ENCODE data around the gene DUSP6.
"Not testable (repeated sequence)": the region's sequence is repeated elsewhere in the genome, so short reads cannot be mapped to it uniquely, and the experiment has no call there.

Gene DUSP6

GRCh38 chr12:89352242-89352491, 134 bp downstream of the DUSP6 start:
- DNase-seq (ENCODE audit: low read depth in 1 of 2, low spot score in 1 of 2), result no peak

DNA sequence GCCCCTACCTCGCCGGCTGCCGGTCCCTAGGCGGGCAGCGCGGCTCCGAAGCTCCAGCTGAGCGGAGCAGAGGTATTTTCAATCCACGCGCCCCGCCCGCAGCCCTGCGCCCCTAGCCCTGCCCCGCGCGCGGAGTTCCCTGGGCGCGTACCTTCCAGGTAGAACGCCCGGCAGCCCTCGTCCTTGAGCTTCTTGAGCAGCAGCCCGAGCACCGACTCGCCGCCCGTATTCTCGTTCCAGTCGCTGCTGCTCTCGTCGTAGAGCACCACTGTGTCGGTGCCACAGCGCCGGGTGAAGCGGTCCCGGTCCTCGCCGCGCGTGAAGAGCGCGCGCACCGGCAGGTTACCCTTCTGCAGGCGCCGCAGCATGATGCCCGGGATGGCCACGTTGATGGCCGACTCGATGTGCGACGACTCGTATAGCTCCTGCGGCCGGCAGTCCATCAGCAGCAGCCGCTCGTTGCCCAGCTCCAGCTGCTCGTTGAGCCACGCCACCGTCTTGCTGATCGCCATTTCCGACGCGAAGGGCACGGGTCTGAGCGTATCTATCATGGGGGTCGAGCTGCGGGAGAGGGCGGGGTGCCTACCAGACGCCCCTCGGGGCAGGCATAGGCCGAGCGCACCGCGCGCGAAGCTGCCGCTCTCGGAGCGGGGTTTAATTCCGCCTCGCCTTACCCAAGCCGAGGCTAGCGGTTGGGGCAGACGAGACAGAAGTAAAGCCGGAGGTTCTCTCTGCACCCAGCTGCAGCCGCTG, 636 bp downstream of the DUSP6 start:
- DNase-seq (ENCODE audit: low read depth in 1 of 2, low spot score in 1 of 2), result peak in 1 of 2 donors; percentile 11

DNA sequence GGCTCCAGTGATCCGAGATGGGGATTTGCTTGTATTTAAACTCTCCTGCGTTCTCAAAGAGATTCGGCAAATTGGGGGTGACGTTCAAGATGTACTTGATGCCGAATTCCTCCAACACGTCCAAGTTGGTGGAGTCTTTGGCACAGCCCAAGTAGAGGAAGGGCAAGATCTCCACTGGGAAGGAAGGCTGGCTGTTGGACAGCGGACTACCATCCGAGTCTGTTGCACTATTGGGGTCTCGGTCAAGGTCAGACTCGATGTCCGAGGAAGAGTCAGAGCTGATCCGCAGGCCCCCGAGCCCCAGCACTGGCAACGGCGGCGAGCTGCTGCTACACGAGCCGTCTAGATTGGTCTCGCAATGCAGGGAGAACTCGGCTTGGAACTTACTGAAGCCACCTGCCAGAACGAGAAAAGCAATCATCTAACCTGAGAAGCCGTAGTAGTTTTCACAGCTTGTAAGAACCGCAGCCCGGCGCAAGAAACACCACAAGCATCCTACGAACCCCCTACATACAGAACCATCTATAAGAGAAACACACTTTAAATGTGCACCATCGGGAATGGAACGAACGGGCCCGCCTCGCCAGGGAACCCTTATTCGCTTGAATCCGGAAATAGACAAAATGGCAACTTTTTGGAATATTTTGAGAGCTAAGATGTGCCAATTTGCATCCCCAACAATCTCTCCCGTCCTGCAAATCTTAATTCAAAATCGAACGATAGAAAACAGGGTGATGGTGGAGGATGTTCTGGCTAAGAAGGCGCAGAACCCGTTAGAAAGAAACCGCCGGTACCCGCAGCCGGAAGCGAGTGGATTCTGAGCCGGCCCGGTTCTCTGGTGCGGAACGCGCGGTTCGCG, 1.4 kb downstream of the DUSP6 start:
- DNase-seq (ENCODE audit: low read depth in 1 of 2, low spot score in 1 of 2), result peak in 1 of 2 donors; percentile 9

DNA sequence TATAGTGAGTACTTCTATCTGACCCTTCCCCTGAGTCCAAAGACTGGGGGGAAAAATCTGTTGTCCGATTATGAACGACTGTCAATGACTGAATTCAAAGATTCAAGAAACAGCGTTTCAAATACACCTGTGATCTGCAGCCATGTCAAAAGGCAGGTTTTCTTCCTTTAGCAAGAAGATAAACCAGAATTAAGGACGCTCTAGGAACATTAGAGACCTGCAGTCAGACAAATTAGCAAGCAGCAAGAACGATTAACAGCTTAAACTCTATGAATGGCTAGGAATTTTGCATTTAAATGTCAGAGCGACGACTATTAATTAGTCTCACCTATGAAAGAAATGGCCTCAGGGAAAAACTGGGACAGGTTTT, 2.1 kb downstream of the DUSP6 start:
- DNase-seq (ENCODE audit: low read depth in 1 of 2, low spot score in 1 of 2), result no peak

GRCh38 chr12:89349814-89350213, 2.5 kb downstream of the DUSP6 start:
- DNase-seq (ENCODE audit: low read depth in 1 of 2, low spot score in 1 of 2), result no peak

GRCh38 chr12:89348894-89349699, 3.2 kb downstream of the DUSP6 start:
- DNase-seq (ENCODE audit: low read depth in 1 of 2, low spot score in 1 of 2), result no peak

- DNase-seq (ENCODE audit: low read depth in 1 of 2, low spot score in 1 of 2), result no peak
Measured at GRCh38 chr12:89347325-89347829, 4.9 kb downstream of the DUSP6 start.

GRCh38 chr12:89346741-89347324, 5.5 kb downstream of the DUSP6 start:
- DNase-seq (ENCODE audit: low read depth in 1 of 2, low spot score in 1 of 2), result no peak

GRCh38 chr12:89345830-89346740, 6.2 kb downstream of the DUSP6 start:
- no peak for DNase-seq (ENCODE audit: low read depth in 1 of 2, low spot score in 1 of 2)

DNA sequence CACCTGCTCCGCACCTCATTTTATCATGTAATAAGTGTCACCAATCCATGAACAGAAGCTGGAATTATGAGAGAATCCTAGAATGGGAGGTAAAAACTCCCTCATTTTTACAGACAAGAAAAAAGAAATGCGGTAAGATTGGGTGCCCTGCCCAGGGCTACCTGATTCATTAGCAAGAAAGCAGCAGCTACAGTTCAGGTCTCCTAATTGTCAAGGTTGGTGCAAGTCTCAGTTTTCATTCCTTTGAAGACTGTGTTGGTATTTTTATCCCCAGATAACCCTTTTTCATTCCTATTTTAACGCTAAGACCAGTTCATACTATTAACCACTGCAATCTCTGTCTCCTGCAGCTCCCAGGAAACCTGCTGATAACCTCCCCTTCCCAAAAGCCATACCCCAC, 6.9 kb downstream of the DUSP6 start:
- no peak for DNase-seq (ENCODE audit: low read depth in 1 of 2, low spot score in 1 of 2)

DNA sequence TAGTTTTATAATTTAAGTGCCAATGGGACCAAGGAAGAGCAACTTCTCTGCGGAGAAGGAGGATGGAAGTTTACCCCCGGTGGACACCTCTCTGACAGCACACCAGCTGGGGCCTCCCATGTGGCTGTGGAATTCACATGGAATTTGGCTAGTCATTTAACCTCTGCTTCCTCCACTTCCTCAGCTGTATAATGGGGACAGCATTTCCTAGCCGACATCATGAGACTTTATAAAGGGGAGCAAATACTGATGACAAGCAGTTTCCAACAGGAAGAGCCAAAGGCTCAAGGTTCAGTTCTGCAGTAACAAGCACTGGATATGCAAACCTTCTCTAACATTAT, 7.5 kb downstream of the DUSP6 start:
- DNase-seq (ENCODE audit: low read depth in 1 of 2, low spot score in 1 of 2), result no peak

DNA sequence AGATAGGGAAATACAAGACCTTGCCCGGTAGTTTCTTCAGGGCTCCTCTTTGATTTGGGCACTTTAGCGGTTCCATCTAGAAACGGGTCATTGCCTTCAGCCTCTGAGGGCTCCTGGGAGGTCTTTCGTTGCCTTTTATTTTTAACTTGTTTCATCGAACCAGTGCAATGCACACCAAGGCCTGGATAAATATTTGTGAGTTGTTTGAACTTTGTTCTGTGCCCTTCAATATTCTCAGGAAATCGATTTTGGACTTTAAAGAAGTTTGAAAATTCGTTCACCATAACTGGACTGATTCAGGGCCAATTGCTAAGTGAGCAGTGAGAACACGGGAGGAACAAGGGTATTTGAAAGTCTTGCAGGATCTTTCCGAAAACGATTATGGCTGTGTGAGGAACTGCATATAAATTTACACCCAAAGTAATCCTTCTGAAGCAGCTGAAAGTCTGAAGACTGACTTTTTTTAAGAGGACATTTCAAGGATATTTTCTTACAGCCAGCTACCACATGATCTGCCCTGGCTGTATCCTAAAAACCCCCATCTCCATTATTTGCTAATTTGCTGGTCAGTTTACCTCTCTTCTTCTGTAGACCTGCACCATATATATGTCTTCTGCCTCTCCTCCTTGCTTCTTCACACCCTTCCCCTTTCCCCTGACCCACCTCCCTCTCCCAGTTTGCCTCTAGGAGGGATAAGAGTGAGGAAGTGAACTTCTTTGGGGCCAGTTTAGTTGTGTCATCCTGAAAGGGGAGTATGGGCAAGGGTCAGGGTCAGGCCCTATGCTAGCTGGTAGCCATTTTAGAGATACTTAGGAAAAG, 8.0 kb downstream of the DUSP6 start:
- DNase-seq (ENCODE audit: low read depth in 1 of 2, low spot score in 1 of 2), result no peak

DNA sequence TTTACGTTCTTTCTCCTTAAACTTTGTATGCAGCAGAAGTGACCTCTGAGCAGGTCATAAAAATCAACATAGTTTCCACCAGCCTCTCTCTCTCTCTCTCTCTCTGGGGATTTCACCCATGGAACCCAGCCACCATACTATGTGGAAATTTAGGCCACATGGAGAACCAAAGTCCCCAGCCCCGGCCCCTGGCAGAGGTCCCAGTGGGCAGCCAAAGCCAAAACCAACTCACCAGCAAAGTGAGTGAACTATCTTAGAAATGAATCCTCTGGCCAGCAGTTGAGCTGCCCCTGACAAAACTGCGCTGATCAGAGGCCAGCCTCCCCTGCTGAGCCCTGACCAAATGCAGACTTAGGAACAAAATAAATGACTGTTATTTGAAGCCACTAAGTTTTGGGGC, 9.2 kb downstream of the DUSP6 start:
- DNase-seq (ENCODE audit: low read depth in 1 of 2, low spot score in 1 of 2), result no peak

GRCh38 chr12:89340861-89341260, 11.4 kb downstream of the DUSP6 start:
- DNase-seq (ENCODE audit: low read depth in 1 of 2, low spot score in 1 of 2), result no peak

DNA sequence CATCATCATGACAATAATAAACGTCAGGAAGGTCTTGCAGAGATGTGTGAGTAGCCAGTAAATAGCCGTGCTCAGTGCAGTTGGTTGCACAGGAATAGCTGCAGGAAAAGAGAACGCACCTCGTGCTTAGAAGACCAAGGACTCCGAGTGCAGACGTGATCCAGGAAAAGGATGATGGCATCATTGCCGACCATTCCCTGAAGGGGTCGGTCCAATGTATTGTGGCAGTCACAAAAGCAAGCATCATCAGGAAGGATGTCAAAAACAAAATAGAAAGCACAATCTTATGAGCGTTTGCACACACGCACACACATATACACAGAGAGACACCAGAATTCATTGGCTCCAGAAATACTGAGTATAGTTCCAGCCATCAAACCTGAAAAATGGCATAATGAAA, 12.8 kb downstream of the DUSP6 start:
- DNase-seq (ENCODE audit: low read depth in 1 of 2, low spot score in 1 of 2), result no peak

GRCh38 chr12:89337136-89337535, 15.2 kb downstream of the DUSP6 start:
- not testable (repeated sequence) for DNase-seq (ENCODE audit: low read depth in 1 of 2, low spot score in 1 of 2)

DNA sequence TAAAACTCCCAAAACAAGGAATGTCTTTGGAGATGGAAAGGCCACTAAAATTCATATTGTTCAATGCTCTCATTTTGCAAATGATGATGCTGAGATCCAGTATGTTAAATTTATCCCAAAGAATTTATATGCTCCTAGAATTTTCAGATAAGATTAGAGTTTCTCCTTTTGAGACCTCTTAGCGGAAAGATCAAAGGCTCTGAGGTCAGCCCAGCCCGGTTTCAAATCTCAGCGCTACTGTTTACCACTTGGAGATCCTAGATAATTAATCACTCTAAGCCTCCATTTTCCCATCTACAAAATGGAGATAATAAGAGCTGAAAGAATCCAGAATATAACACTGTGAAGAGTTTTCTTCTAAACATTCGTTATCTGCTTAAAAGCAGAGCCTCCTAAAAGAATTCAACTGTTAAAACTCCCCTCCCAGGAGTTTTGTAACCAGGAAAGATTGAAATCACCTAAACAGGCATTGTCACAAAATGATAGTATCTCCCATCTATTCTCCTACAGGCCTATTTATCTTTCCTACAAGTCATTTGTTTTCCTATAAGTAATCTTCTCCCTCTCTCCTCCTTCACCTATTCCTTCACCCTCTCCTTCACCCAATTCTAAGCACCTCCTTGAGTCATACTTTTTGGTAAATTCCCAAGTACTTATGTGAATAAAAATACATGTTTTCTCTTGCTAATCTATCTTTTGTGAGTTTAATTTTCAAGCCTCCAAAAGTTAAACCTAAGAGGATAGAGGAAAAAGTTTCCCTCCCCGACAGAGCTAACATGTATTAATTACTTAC, 16.7 kb downstream of the DUSP6 start:
- no peak for DNase-seq (ENCODE audit: low read depth in 1 of 2, low spot score in 1 of 2)

GRCh38 chr12:89334548-89335169, 17.6 kb downstream of the DUSP6 start:
- no peak for DNase-seq (ENCODE audit: low read depth in 1 of 2, low spot score in 1 of 2)

Measured in activated CD4-positive, alpha-beta T cell treated with anti-CD3 and anti-CD28 coated beads, Interleukin-2, amount 50 U/mL, for 24 hours (primary cell).